Keratinocyte (primary cell): Measurements from ENCODE around the gene IQSEC3.

Experiments used
- EZH2 ChIP-seq: IDR thresholded peaks from one replicate; pipeline ENCODE4 v1.6.1; 2012; ENCODE audit warnings: inconsistent platforms, mild to moderate bottlenecking, low read length, moderate library complexity
- TF ChIP-seq, protein P1 (sequence below), 3 experiments: IDR thresholded peaks in 1 of 3; conservative IDR thresholded peaks in 1 of 3; optimal IDR thresholded peaks in 1 of 3; 2 replicates in 2 of 3; 3 replicates in 1 of 3; pipeline versions ENCODE3 to v1.5.1; 2011; ENCODE audit warnings: low read length in 3 of 3, mild to moderate bottlenecking in 3 of 3, moderate library complexity in 2 of 3, control low read depth in 1 of 3, inconsistent platforms in 1 of 3; ENCODE audit not compliant: insufficient read depth in 2 of 3; ENCODE audit errors: extremely low read depth in 1 of 3

- TF ChIP-seq, protein P1, sequence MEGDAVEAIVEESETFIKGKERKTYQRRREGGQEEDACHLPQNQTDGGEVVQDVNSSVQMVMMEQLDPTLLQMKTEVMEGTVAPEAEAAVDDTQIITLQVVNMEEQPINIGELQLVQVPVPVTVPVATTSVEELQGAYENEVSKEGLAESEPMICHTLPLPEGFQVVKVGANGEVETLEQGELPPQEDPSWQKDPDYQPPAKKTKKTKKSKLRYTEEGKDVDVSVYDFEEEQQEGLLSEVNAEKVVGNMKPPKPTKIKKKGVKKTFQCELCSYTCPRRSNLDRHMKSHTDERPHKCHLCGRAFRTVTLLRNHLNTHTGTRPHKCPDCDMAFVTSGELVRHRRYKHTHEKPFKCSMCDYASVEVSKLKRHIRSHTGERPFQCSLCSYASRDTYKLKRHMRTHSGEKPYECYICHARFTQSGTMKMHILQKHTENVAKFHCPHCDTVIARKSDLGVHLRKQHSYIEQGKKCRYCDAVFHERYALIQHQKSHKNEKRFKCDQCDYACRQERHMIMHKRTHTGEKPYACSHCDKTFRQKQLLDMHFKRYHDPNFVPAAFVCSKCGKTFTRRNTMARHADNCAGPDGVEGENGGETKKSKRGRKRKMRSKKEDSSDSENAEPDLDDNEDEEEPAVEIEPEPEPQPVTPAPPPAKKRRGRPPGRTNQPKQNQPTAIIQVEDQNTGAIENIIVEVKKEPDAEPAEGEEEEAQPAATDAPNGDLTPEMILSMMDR (optimal IDR thresholded peaks at IDR 0.05 in 1 of 3, IDR thresholded peaks at IDR 0.05 in 1 of 3, conservative IDR thresholded peaks at IDR 0.05 in 1 of 3; ENCODE audit: extremely low read depth in 1 of 3, insufficient read depth in 2 of 3, low read length in 3 of 3), result no peak
- TF ChIP-seq EZH2, result no peak
Observed at GRCh38 chr12:193261-193660, 126.7 kb downstream of the IQSEC3 start.
